Upper lobe of right lung (tissue), 1 donor: Measurements from ENCODE around the gene TSPAN5. TPM values are rescaled to one million over a fixed set of nuclear protein-coding genes. Genes with fewer than 3 reads are reported as not detected.

Experiments used
- ATAC-seq: fragments of 200-7000 bp; cut with Tn5 transposase; one replicate; pipeline ENCODE4 v1.9.1; 2020; ENCODE audit warnings: mild to moderate bottlenecking, moderate library complexity
- DNase-seq: peaks from one replicate; pipeline ENCODE4 v3.0.0-alpha.2; 2020
- H3K27ac ChIP-seq: fragments of 200-600 bp; one replicate; pipeline ENCODE4 v1.8.0; 2022
- H3K27me3 ChIP-seq: fragments of 200-600 bp; one replicate; pipeline ENCODE4 v1.8.0; 2022; ENCODE audit warnings: mild to moderate bottlenecking
- H3K36me3 ChIP-seq: fragments of 200-600 bp; one replicate; pipeline ENCODE4 v1.8.0; 2022
- H3K4me1 ChIP-seq: fragments of 200-600 bp; one replicate; pipeline ENCODE4 v1.8.0; 2022
- H3K4me3 ChIP-seq: fragments of 200-600 bp; one replicate; pipeline ENCODE4 v1.8.0; 2022; ENCODE audit warnings: mild to moderate bottlenecking
- H3K9me3 ChIP-seq: fragments of 200-600 bp; one replicate; pipeline ENCODE4 v1.8.0; 2022
- intact Hi-C: fragments of 100-400 bp; cut with DNase I; formaldehyde crosslinking; loops from one replicate; pipeline ENCODE4 v1.11.0; 2022
- total RNA-seq: library from RNA; stranded (reverse); fragmentation: NEBNext Ultra II Directional; extraction: Animal tissue kit (Norgen Biotek cat#: 25700); gene quantifications from one replicate; pipeline ENCODE4 v1.2.1, GENCODE V29; 2021
- TF ChIP-seq, protein P1 (sequence below): fragments of 200-600 bp; IDR thresholded peaks from one replicate; pipeline ENCODE4 v1.8.0; 2022; ENCODE audit warnings: antibody characterized with exemption
- donor health status: DM: no; HTN: yes; CAD: no; lungs with severe emphysema.

Gene TSPAN5
- total RNA-seq, 1 donor from 2014 or later = 6.9 TPM

DNA sequence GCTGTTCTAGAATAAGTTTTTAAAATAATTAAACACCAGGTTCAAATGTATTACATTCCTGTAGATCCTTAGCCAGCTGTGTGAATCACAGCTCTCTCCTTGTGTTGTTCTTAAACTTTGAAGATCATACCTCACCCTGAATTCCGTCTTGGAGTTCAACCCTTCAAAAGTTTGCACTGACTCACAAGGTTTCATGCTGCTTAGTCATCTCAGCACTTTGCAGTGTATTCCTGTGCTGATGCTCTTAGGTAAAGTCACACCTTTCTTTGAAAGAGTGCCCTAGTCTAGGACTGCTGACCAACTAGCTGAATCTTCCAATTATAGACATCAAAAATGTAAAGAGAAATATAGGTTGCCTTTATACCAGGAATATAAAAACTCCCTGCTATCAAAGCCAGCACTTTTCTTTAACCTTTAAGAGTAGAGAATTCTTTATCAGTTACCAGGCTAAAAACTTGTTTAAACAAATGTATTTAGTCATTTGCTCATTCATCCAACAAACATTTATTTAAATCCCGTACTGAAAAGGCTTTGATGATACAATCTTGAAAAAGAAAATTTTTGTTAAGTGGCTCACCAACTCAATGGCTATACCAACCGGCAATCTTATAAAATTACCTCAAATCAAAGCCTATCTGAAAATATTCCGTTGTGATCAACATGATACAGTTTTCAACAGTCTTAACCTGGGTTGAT lies 227.6 kb downstream of the TSPAN5 start:
- intact Hi-C loops = no loop called here
- no peak overlapping the region for H3K4me3 ChIP-seq
- TF ChIP-seq, protein P1, sequence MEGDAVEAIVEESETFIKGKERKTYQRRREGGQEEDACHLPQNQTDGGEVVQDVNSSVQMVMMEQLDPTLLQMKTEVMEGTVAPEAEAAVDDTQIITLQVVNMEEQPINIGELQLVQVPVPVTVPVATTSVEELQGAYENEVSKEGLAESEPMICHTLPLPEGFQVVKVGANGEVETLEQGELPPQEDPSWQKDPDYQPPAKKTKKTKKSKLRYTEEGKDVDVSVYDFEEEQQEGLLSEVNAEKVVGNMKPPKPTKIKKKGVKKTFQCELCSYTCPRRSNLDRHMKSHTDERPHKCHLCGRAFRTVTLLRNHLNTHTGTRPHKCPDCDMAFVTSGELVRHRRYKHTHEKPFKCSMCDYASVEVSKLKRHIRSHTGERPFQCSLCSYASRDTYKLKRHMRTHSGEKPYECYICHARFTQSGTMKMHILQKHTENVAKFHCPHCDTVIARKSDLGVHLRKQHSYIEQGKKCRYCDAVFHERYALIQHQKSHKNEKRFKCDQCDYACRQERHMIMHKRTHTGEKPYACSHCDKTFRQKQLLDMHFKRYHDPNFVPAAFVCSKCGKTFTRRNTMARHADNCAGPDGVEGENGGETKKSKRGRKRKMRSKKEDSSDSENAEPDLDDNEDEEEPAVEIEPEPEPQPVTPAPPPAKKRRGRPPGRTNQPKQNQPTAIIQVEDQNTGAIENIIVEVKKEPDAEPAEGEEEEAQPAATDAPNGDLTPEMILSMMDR = no peak
- H3K36me3 ChIP-seq = peaks cover 8% of the 10 kb centered on the region
- peak; percentile 95 for ATAC-seq
- H3K4me1 ChIP-seq = no peaks in the 10 kb centered on the region
- no peak for DNase-seq
- no peaks in the 10 kb centered on the region for H3K9me3 ChIP-seq
- no peak overlapping the region for H3K27ac ChIP-seq
- no peaks in the 10 kb centered on the region for H3K27me3 ChIP-seq

DNA sequence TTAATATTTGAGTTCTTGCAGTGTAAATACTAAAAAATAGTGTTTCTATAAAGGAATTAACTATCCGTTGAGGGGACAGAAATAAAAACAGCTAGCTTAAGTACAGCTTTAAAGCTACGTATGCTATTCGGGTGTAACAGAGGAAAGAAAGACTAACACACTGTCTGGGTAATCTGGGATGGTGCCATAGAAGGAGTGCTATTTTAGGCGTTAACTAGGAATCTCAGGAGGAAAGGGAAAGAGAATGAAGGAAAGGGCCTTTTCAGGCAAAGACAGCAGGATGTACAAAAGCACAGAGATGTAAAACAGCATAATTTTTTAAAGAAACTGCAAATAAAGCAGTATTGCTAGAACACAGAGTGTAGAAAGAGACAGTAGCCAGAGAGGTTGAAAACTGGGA lies 235.4 kb downstream of the TSPAN5 start:
- TF ChIP-seq, protein P1 = no peak
- Histone ChIP-seq H3K9me3 (no peaks in the 10 kb centered on the region), H3K4me3 (no peak overlapping the region), H3K4me1 (no peaks in the 10 kb centered on the region), H3K36me3 (peaks cover 34% of the 10 kb centered on the region), H3K27me3 (no peaks in the 10 kb centered on the region), H3K27ac (no peak overlapping the region)
- DNase-seq = no peak
- ATAC-seq = no peak
- intact Hi-C loops = no loop called here

DNA sequence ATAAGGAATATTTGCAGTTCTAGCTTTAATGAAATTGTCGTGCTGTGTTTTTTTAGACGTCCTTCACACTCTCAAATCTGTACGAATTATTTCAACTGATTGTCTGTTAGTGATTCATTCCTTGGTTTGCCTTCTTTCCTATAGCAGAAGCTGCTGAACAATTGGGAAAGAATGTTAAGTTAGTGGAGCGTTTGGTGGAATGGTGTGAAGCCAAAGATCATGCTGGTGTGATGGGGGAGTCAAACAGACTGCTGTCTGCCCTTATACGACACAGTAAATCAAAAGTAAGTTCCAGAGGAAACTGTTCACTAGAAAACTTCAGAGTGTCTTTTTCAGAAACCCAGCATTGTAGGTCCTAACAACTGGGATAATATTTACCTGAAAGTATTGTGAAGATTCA lies 237.3 kb downstream of the TSPAN5 start:
- Histone ChIP-seq H3K27ac (no peak overlapping the region), H3K27me3 (no peaks in the 10 kb centered on the region), H3K9me3 (no peaks in the 10 kb centered on the region), H3K4me3 (no peak overlapping the region), H3K36me3 (peaks cover 48% of the 10 kb centered on the region), H3K4me1 (no peaks in the 10 kb centered on the region)
- TF ChIP-seq, protein P1 = no peak
- intact Hi-C loops = no loop called here
- DNase-seq (no peak), ATAC-seq (no peak)
